Ectodermal cell (in vitro differentiated cells): ENCODE data around the gene TOPBP1.

Source experiments
- H3K27ac ChIP-seq: 2 replicates; pipeline ENCODE4 v1.7.0; 2013; ENCODE audit warnings: mild to moderate bottlenecking, low read depth, low read length; ENCODE audit not compliant: insufficient read depth, poor library complexity, severe bottlenecking
- H3K27me3 ChIP-seq: 2 replicates; pipeline ENCODE4 v1.7.0; 2013; ENCODE audit warnings: mild to moderate bottlenecking, low read length; ENCODE audit not compliant: insufficient read depth, control insufficient read depth, poor library complexity, severe bottlenecking
- H3K36me3 ChIP-seq: one replicate; pipeline ENCODE4 v1.7.0; 2013; ENCODE audit warnings: low read length; ENCODE audit not compliant: control insufficient read depth, insufficient read depth
- H3K4me1 ChIP-seq: one replicate; pipeline ENCODE4 v1.7.0; 2013; ENCODE audit warnings: low read length; ENCODE audit not compliant: control insufficient read depth, insufficient read depth
- H3K4me3 ChIP-seq: 2 replicates; pipeline ENCODE4 v1.7.0; 2013; ENCODE audit warnings: low read depth, low read length, control low read depth; ENCODE audit not compliant: insufficient read depth
- H3K9me3 ChIP-seq: 2 replicates; pipeline ENCODE4 v1.7.0; 2013; ENCODE audit warnings: mild to moderate bottlenecking, low read length, moderate library complexity; ENCODE audit not compliant: control insufficient read depth
- WGBS, 2 experiments: methylation state at CpG; one replicate each; pipeline ENCODE4 v1.1.7; 2013; ENCODE audit warnings: missing lambda C conversion rate in 2 of 2; 5-methylcytosine and 5-hydroxymethylcytosine counted together

Gene TOPBP1

DNA sequence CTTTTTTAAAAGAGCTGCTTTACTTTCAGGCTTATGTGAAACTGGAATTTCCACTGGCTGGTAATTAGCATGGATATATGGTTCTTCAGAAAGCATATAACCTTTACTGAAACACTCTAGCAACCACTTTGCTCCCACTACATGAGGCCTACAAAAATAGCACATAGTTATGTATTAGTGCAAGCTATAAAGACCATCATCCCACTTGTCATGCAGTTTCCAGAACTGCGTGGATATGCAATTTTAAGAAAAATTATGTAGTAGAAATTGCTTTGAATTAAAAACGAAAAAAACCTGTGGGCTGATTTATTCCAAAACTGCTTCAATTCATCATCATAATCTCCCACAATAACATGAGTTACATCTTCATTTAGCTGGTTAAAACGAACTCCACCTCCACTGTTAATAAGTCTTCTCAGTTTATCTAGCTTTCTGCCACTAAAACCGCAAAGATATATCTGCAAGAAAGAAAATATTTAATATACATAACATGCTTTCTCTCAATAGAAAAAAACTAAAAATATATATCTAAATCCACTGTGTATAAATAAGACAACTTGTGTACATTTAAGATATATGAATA, 12.2 kb downstream of the TOPBP1 start:
- Histone ChIP-seq H3K27ac (no peak overlapping the region), H3K9me3 (no peaks in the 10 kb centered on the region), H3K36me3 (peaks cover 29% of the 10 kb centered on the region), H3K27me3 (no peaks in the 10 kb centered on the region), H3K4me1 (no peaks in the 10 kb centered on the region), H3K4me3 (no peak overlapping the region)
- 88 to 98% methylated on average over 2 to 3 of the region's 4 CpGs for WGBS, 2 experiments

GRCh38 chr3:133644768-133645167, 17.0 kb downstream of the TOPBP1 start:
- WGBS, 2 experiments, result 83% methylated on average over 1 of the region's 1 CpG; no CpG with 5 or more reads in 1 of the 2 experiments
- H3K27me3 ChIP-seq, result no peaks in the 10 kb centered on the region
- no peak overlapping the region for H3K27ac ChIP-seq
- H3K9me3 ChIP-seq, result no peaks in the 10 kb centered on the region
- H3K4me1 ChIP-seq, result no peaks in the 10 kb centered on the region
- peaks cover 45% of the 10 kb centered on the region for H3K36me3 ChIP-seq
- H3K4me3 ChIP-seq, result no peak overlapping the region

GRCh38 chr3:133643611-133644010, 18.1 kb downstream of the TOPBP1 start:
- 94 to 96% methylated on average over 2 of the region's 2 CpGs for WGBS, 2 experiments
- no peak overlapping the region for H3K27ac ChIP-seq
- H3K27me3 ChIP-seq, result no peaks in the 10 kb centered on the region
- peaks cover 48% of the 10 kb centered on the region for H3K36me3 ChIP-seq
- H3K4me1 ChIP-seq, result no peaks in the 10 kb centered on the region
- H3K9me3 ChIP-seq, result no peaks in the 10 kb centered on the region
- no peak overlapping the region for H3K4me3 ChIP-seq

DNA sequence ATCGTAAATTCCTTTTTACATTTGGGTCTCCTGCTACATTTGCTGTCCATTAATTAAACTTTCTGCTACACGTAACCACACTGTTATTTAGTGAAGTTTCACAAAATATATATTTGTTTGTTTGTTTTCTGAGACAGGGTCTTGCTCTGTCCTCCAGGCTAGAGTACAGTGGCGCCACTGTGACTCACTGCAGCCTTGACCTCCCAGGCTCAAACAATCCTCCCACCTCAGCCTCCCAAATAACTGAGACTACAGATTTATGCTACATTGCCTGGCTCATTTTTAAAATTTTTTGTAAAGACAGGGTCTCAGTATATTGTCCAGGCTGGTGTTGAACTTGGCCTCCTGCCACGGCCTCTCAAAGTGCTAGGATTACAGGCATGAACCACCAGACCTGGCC, 20.5 kb downstream of the TOPBP1 start:
- Histone ChIP-seq H3K27me3 (no peaks in the 10 kb centered on the region), H3K4me3 (no peak overlapping the region), H3K36me3 (peaks cover 45% of the 10 kb centered on the region), H3K27ac (no peak overlapping the region), H3K4me1 (no peaks in the 10 kb centered on the region), H3K9me3 (no peaks in the 10 kb centered on the region)
- 91 to 93% methylated on average over 2 to 4 of the region's 4 CpGs for WGBS, 2 experiments

DNA sequence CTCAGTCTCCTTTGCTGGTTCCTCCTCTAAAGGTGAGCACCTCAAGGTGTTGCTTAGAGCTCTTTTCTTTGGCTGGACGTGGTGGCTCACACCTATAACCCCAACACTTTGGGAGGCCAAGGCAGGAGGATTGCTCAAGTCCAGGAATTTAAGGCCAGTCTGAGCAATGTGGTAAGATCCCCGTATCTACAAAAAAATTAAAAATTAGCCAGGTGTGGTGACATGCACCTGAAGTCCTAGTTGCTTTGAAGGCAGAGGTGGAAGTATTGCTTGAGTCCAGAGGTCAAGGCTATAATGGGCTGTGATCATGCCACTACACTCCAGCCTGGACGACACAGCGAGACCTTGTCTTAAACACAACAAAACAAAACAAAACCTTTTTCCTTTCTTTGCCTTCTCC, 28.3 kb downstream of the TOPBP1 start:
- WGBS, 2 experiments, result 93 to 94% methylated on average over 4 of the region's 4 CpGs
- H3K36me3 ChIP-seq, result peaks cover 19% of the 10 kb centered on the region
- no peaks in the 10 kb centered on the region for H3K4me1 ChIP-seq
- H3K27me3 ChIP-seq, result no peaks in the 10 kb centered on the region
- H3K27ac ChIP-seq, result no peak overlapping the region
- no peak overlapping the region for H3K4me3 ChIP-seq
- no peaks in the 10 kb centered on the region for H3K9me3 ChIP-seq

GRCh38 chr3:133629146-133629545, 32.6 kb downstream of the TOPBP1 start:
- 91% methylated on average over 1 to 2 of the region's 2 CpGs for WGBS, 2 experiments
- Histone ChIP-seq H3K36me3 (peaks cover 24% of the 10 kb centered on the region), H3K4me1 (no peaks in the 10 kb centered on the region)

GRCh38 chr3:133627789-133628188, 34.0 kb downstream of the TOPBP1 start:
- Histone ChIP-seq H3K27me3 (no peaks in the 10 kb centered on the region), H3K27ac (no peak overlapping the region), H3K4me3 (no peak overlapping the region), H3K36me3 (peaks cover 21% of the 10 kb centered on the region), H3K4me1 (no peaks in the 10 kb centered on the region), H3K9me3 (no peaks in the 10 kb centered on the region)

More at GRCh38 chr3:133629146-133629545, 32.6 kb downstream of the TOPBP1 start:
- Histone ChIP-seq H3K27ac (no peak overlapping the region), H3K27me3 (no peaks in the 10 kb centered on the region), H3K4me3 (no peak overlapping the region), H3K9me3 (no peaks in the 10 kb centered on the region)

DNA sequence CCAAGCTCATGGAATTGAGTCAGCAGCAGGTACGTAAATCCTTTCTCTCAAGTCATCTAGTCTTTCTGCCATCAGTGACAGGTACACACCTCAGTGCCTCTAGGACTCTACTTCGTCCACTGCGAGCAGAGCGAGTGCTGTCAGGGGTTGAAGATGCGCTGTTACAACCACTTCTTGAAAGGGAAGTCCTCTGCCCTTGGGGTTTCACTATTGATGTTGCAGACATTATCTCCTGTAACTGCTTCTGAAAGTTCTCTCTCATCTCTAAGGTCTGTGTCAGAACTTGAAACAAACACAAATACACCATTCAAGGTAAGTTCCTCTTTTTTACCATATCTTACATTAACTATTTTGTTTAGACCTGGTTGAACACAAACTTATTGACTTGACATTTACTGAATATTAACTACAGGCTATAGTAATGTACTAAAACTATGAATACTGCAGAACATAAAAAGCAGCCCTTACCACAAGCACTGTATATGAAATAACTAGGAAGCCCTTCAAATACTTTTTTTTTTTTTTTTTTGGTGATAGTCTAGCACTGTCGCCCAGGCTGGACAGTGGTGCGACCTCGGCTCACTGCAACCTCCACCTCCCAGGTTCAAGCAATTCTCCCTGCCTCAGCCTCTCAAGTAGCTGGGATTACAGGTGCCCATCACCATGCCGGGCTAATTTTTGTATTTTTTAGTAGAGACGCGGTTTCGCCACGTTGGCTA, 41.5 kb downstream of the TOPBP1 start:
- H3K27me3 ChIP-seq, result no peaks in the 10 kb centered on the region
- 93 to 94% methylated on average over 13 of the region's 13 CpGs for WGBS, 2 experiments
- H3K36me3 ChIP-seq, result peaks cover 23% of the 10 kb centered on the region
- no peak overlapping the region for H3K4me3 ChIP-seq
- no peaks in the 10 kb centered on the region for H3K9me3 ChIP-seq
- no peak overlapping the region for H3K27ac ChIP-seq
- H3K4me1 ChIP-seq, result no peaks in the 10 kb centered on the region

GRCh38 chr3:133611534-133611933, 50.2 kb downstream of the TOPBP1 start:
- WGBS, 2 experiments, result 92 to 95% methylated on average over 2 of the region's 2 CpGs
- Histone ChIP-seq H3K9me3 (no peaks in the 10 kb centered on the region), H3K36me3 (peaks cover 42% of the 10 kb centered on the region), H3K4me3 (no peak overlapping the region), H3K27me3 (no peaks in the 10 kb centered on the region), H3K4me1 (no peaks in the 10 kb centered on the region), H3K27ac (no peak overlapping the region)

DNA sequence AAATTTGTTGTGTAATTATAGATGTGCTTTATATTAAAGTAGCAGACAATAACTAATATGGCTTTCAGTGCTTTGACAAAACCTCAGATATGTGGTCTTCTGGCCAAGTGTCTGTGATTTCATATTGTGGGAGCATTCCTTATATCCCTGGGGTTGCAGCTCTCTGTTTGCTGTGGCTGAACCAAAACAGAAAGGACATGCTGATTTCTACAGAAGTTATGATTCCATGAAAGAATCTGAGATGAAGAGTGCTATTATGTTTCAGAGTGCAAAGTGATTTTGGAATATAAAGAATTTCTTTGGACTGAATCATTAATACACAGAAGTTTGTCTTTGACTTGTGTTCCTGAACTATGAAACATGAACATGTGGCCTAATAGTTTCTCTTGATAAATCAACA, 51.7 kb downstream of the TOPBP1 start:
- Histone ChIP-seq H3K36me3 (peaks cover 35% of the 10 kb centered on the region), H3K9me3 (no peaks in the 10 kb centered on the region), H3K4me3 (no peak overlapping the region), H3K4me1 (no peaks in the 10 kb centered on the region), H3K27me3 (no peaks in the 10 kb centered on the region), H3K27ac (no peak overlapping the region)
